IMR-90 (cell line): Measurements from ENCODE around the gene SEMA6D. TPM values are rescaled to one million over a fixed set of nuclear protein-coding genes. Genes with fewer than 3 reads are reported as not detected.

Experiments used
- ATAC-seq: fragments of 200-7000 bp; cut with Tn5 transposase; 2 replicates; pipeline ENCODE4 v1.9.1; 2020; ENCODE audit warnings: low read depth, mild to moderate bottlenecking, moderate library complexity
- BruUV-seq: library from RNA; stranded (reverse); fragments of 400-500 nt; replicated peaks from 2 replicates; lab custom pipeline; 2021; lab: Mats Ljungman, UMichigan
- CTCF ChIA-PET: fragments of 300-600 bp; formaldehyde crosslinking; extraction: SDS; loops from one replicate; lab custom pipeline; 2021; ENCODE audit warnings: antibody characterized with exemption; lab: Yijun Ruan, JAX
- POLR2A ChIA-PET: fragments of 300-600 bp; sonication (Branson Sonifier 250); formaldehyde crosslinking; loops from one replicate; lab custom pipeline; 2022; ENCODE audit warnings: antibody characterized with exemption; ENCODE audit not compliant: unreplicated experiment; lab: Charles Lee
- DNase-seq: peaks from one replicate; pipeline ENCODE4 v3.0.0; 2013
- H2AFZ ChIP-seq: replicated peaks from 2 replicates; pipeline ENCODE3; 2013; ENCODE audit warnings: low read length, mild to moderate bottlenecking; ENCODE audit not compliant: poor library complexity
- H2AK5ac ChIP-seq: 2 replicates; pipeline ENCODE4 v1.6.1; 2013; ENCODE audit warnings: low read depth, low read length, inconsistent platforms
- H2AK9ac ChIP-seq: replicated peaks from 2 replicates; pipeline ENCODE3; 2013; ENCODE audit warnings: mild to moderate bottlenecking, low read depth, low read length, moderate library complexity; ENCODE audit not compliant: poor library complexity
- H2BK120ac ChIP-seq: 2 replicates; pipeline ENCODE4 v1.6.1; 2013; ENCODE audit warnings: low read depth, low read length, inconsistent platforms
- H2BK15ac ChIP-seq: 3 replicates; pipeline ENCODE4 v1.6.1; 2013; ENCODE audit warnings: low read depth, low read length, inconsistent platforms
- H2BK20ac ChIP-seq: 2 replicates; pipeline ENCODE4 v1.6.1; 2013; ENCODE audit warnings: low read depth, mild to moderate bottlenecking, inconsistent platforms, low read length, moderate library complexity
- H2BK5ac ChIP-seq: 2 replicates; pipeline ENCODE4 v1.6.1; 2013; ENCODE audit warnings: mild to moderate bottlenecking, low read depth, low read length, inconsistent platforms; ENCODE audit not compliant: poor library complexity, severe bottlenecking
- H3K14ac ChIP-seq: replicated peaks from 2 replicates; pipeline ENCODE4 v1.6.1; 2013; ENCODE audit warnings: low read depth, low read length, inconsistent platforms
- H3K18ac ChIP-seq: 2 replicates; pipeline ENCODE4 v1.6.1; 2013; ENCODE audit warnings: low read depth, low read length, control low read depth
- H3K23ac ChIP-seq: 2 replicates; pipeline ENCODE4 v1.6.1; 2013; ENCODE audit warnings: low read depth, low read length, inconsistent platforms
- H3K27ac ChIP-seq: 2 replicates; pipeline ENCODE4 v1.5.1; 2013; ENCODE audit warnings: mild to moderate bottlenecking, control low read depth, low read length; ENCODE audit not compliant: insufficient read depth
- H3K27me3 ChIP-seq: 2 replicates; pipeline ENCODE4 v1.6.1; 2013; ENCODE audit warnings: low read length; ENCODE audit not compliant: control insufficient read depth, insufficient read depth
- H3K36me3 ChIP-seq: 2 replicates; pipeline ENCODE4 v1.6.1; 2013; ENCODE audit warnings: low read length, mixed read lengths; ENCODE audit not compliant: control insufficient read depth, insufficient read depth
- H3K4ac ChIP-seq: 2 replicates; pipeline ENCODE4 v1.6.1; 2013; ENCODE audit warnings: low read depth, low read length, inconsistent platforms
- H3K4me1 ChIP-seq: 2 replicates; pipeline ENCODE4 v1.6.1; 2013; ENCODE audit warnings: low read length, mixed read lengths; ENCODE audit not compliant: control insufficient read depth, insufficient read depth
- H3K4me2 ChIP-seq: 2 replicates; pipeline ENCODE4 v1.6.1; 2013; ENCODE audit warnings: low read depth, mild to moderate bottlenecking, control low read depth, low read length, moderate library complexity
- H3K4me3 ChIP-seq: 2 replicates; pipeline ENCODE4 v1.5.1; 2013; ENCODE audit warnings: low read depth, mild to moderate bottlenecking, control low read depth, low read length, moderate library complexity; ENCODE audit not compliant: insufficient read depth
- H3K56ac ChIP-seq: 2 replicates; pipeline ENCODE4 v1.6.1; 2013; ENCODE audit warnings: low read length, inconsistent platforms; ENCODE audit not compliant: insufficient read depth; ENCODE audit errors: extremely low read depth
- H3K79me1 ChIP-seq, 2 experiments: 2 replicates each; pipeline ENCODE4 v1.6.1; 2013; ENCODE audit warnings: low read length in 2 of 2, inconsistent platforms in 1 of 2, low read depth in 1 of 2
- H3K9ac ChIP-seq: 2 replicates; pipeline ENCODE4 v1.6.1; 2013; ENCODE audit warnings: low read depth, low read length, control low read depth
- H3K9me1 ChIP-seq: 2 replicates; pipeline ENCODE4 v1.6.1; 2013; ENCODE audit warnings: low read length, inconsistent platforms; ENCODE audit not compliant: insufficient read depth
- H3K9me3 ChIP-seq: 2 replicates; pipeline ENCODE4 v1.6.1; 2013; ENCODE audit warnings: low read length; ENCODE audit not compliant: control insufficient read depth, insufficient read depth
- H4K20me1 ChIP-seq: 2 replicates; pipeline ENCODE4 v1.6.1; 2013; ENCODE audit warnings: low read length, inconsistent platforms; ENCODE audit not compliant: insufficient read depth
- H4K5ac ChIP-seq: 2 replicates; pipeline ENCODE4 v1.6.1; 2013; ENCODE audit warnings: mild to moderate bottlenecking, low read depth, low read length, control low read depth
- H4K8ac ChIP-seq, 2 experiments: 2 replicates each; pipeline ENCODE4 v1.6.1; 2013; ENCODE audit warnings: low read depth in 2 of 2, low read length in 2 of 2, control low read depth in 1 of 2, inconsistent platforms in 1 of 2
- H4K91ac ChIP-seq: 2 replicates; pipeline ENCODE4 v1.6.1; 2013; ENCODE audit warnings: low read depth, low read length, inconsistent platforms; ENCODE audit not compliant: insufficient read depth
- CEBPB ChIP-seq: IDR thresholded peaks from 2 replicates; pipeline ENCODE4 v1.6.1; 2012; ENCODE audit warnings: low read depth, low read length, improper control_type of control experiment
- MAZ ChIP-seq: IDR thresholded peaks from 2 replicates; pipeline ENCODE4 v1.6.1; 2012; ENCODE audit warnings: low read depth, mild to moderate bottlenecking, low read length, improper control_type of control experiment, moderate library complexity, borderline replicate concordance
- NFE2L2 ChIP-seq: fragments of 150-350 bp; IDR thresholded peaks from 2 replicates; pipeline ENCODE4 v1.6.1; 2016; ENCODE audit warnings: low read depth, mild to moderate bottlenecking, low read length
- POLR2A ChIP-seq: IDR thresholded peaks from 2 replicates; pipeline ENCODE4 v1.6.1; 2012; ENCODE audit warnings: mild to moderate bottlenecking, low read depth, low read length
- RAD21 ChIP-seq: IDR thresholded peaks from 2 replicates; pipeline ENCODE4 v1.6.1; 2012; ENCODE audit warnings: low read length, improper control_type of control experiment
- RFX5 ChIP-seq: IDR thresholded peaks from 2 replicates; pipeline ENCODE4 v1.8.0; 2012; ENCODE audit warnings: low read depth, mild to moderate bottlenecking, low read length, moderate library complexity
- whole genome bisulfite sequencing, 2 experiments: methylation state at CpG; one replicate each; pipeline versions ENCODE4 v1.1.5 to v1.1.7; 2013; ENCODE audit warnings: missing lambda C conversion rate in 2 of 2; ENCODE audit not compliant: insufficient read length in 1 of 2; ENCODE audit errors: extremely low coverage in 2 of 2; 5-methylcytosine and 5-hydroxymethylcytosine counted together
- dilution Hi-C: fragments of 300-500 bp; cut with HindIII; formaldehyde crosslinking; loops from one replicate; pipeline ENCODE4 v1.14.3; 2018; ENCODE audit warnings: low sequenced_read_pairs; ENCODE audit not compliant: unreplicated experiment
- in situ Hi-C: fragments of 300-500 bp; cut with MboI; formaldehyde crosslinking; loops from 3 replicates; pipeline ENCODE4 v1.14.3; 2019; ENCODE audit warnings: low sequenced_read_pairs, inconsistent platforms, mixed read lengths
- intact Hi-C: fragments of 100-400 bp; cut with micrococcal nuclease; formaldehyde crosslinking; loops from 2 replicates; pipeline ENCODE4 v1.10.0; 2022
- polyA plus RNA-seq, 3 experiments: library from polyadenylated mRNA; depleted of rRNA; stranded (reverse); fragments of >200 nt; gene quantifications; 2 replicates each; pipeline ENCODE4 v1.2.3, GENCODE V29; 2012; ENCODE audit warnings: low replicate concordance in 1 of 3
- total RNA-seq: library from RNA; depleted of rRNA; stranded (reverse); fragments of >200 nt; gene quantifications from 2 replicates; pipeline ENCODE4 v1.2.3, GENCODE V29; 2012
- TF ChIP-seq, protein P1 (sequence below): conservative IDR thresholded peaks from 2 replicates; pipeline ENCODE4 v1.5.1; 2012; ENCODE audit warnings: mild to moderate bottlenecking, low read depth, low read length, improper control_type of control experiment

Gene SEMA6D
- total and polyA plus RNA-seq, 2 of the 4 experiments (the other 2 are of a cell fraction): 12.6 to 17.4 TPM

DNA sequence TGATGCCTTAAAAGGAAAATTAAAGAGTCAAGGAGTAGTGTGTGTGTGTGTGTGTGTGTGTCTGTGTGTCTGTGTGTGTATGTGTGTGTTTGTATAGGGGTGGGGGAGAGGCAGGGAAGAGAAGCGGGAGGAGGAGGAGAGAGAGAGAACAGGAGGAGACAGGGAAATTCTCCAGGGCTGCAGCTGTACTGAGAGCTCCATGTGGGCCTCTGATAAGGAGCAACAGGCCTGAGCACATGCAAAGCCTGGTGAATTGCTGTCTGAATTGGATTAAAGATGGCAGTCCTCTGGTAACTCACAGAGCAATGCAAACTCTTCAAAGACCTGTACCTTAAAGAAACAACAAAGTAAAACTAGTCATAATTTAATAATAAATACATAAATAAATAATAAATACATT, 70.6 kb downstream of the SEMA6D start:
- H3K27ac ChIP-seq: no peak overlapping the region
- no peaks in the 10 kb centered on the region for H3K9me1 ChIP-seq
- no peak overlapping the region for H2AK5ac ChIP-seq
- no peak overlapping the region for H3K56ac ChIP-seq
- no peak overlapping the region for H4K8ac ChIP-seq
- no TSS peak for BruUV-seq
- no peak overlapping the region for H3K4me2 ChIP-seq
- no peak overlapping the region for H2BK5ac ChIP-seq
- no peak overlapping the region for H3K9ac ChIP-seq
- no peak for TF ChIP-seq POLR2A
- TF ChIP-seq, protein P1, sequence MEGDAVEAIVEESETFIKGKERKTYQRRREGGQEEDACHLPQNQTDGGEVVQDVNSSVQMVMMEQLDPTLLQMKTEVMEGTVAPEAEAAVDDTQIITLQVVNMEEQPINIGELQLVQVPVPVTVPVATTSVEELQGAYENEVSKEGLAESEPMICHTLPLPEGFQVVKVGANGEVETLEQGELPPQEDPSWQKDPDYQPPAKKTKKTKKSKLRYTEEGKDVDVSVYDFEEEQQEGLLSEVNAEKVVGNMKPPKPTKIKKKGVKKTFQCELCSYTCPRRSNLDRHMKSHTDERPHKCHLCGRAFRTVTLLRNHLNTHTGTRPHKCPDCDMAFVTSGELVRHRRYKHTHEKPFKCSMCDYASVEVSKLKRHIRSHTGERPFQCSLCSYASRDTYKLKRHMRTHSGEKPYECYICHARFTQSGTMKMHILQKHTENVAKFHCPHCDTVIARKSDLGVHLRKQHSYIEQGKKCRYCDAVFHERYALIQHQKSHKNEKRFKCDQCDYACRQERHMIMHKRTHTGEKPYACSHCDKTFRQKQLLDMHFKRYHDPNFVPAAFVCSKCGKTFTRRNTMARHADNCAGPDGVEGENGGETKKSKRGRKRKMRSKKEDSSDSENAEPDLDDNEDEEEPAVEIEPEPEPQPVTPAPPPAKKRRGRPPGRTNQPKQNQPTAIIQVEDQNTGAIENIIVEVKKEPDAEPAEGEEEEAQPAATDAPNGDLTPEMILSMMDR: no peak
- TF ChIP-seq RAD21: no peak
- TF ChIP-seq NFE2L2: no peak
- no peak for TF ChIP-seq MAZ
- no peak for TF ChIP-seq CEBPB
- no peak for TF ChIP-seq RFX5
- H2BK15ac ChIP-seq: no peak overlapping the region
- no peak overlapping the region for H3K4ac ChIP-seq
- no CpG with 5 or more reads among the region's 1 CpG for WGBS, 2 experiments
- intact Hi-C loops: no loop called here
- no peak overlapping the region for H3K23ac ChIP-seq
- ChIA-PET POLR2A (no interaction called here), CTCF (no interaction called here)
- H3K4me3 ChIP-seq: no peak overlapping the region
- no peak overlapping the region for H2BK120ac ChIP-seq
- ATAC-seq (no peak), DNase-seq (no peak)
- H3K4me1 ChIP-seq: peaks cover 2% of the 10 kb centered on the region; the same call in 1 of the 2 replicates
- H4K91ac ChIP-seq: no peak overlapping the region
- H3K79me1 ChIP-seq: no peaks in the 10 kb centered on the region
- H4K5ac ChIP-seq: no peak overlapping the region
- H2BK20ac ChIP-seq: no peak overlapping the region
- dilution Hi-C loops: no loop called here
- H3K36me3 ChIP-seq: no peaks in the 10 kb centered on the region
- H3K27me3 ChIP-seq: peaks cover 3% of the 10 kb centered on the region
- no peak overlapping the region for H2AK9ac ChIP-seq
- H3K14ac ChIP-seq: no peak overlapping the region
- no peaks in the 10 kb centered on the region for H4K20me1 ChIP-seq
- H2AFZ ChIP-seq: no peak overlapping the region
- H3K9me3 ChIP-seq: no peaks in the 10 kb centered on the region
- no peak overlapping the region for H3K18ac ChIP-seq
- in situ Hi-C loops: no loop called here
